ENCODE data around the gene RTKN2. TPM values are rescaled to one million over a fixed set of nuclear protein-coding genes. Genes with fewer than 3 reads are reported as not detected.

The RTKN2 gene
- total RNA-seq, 1 donor from 2014 or later, result 0.09 TPM

DNA sequence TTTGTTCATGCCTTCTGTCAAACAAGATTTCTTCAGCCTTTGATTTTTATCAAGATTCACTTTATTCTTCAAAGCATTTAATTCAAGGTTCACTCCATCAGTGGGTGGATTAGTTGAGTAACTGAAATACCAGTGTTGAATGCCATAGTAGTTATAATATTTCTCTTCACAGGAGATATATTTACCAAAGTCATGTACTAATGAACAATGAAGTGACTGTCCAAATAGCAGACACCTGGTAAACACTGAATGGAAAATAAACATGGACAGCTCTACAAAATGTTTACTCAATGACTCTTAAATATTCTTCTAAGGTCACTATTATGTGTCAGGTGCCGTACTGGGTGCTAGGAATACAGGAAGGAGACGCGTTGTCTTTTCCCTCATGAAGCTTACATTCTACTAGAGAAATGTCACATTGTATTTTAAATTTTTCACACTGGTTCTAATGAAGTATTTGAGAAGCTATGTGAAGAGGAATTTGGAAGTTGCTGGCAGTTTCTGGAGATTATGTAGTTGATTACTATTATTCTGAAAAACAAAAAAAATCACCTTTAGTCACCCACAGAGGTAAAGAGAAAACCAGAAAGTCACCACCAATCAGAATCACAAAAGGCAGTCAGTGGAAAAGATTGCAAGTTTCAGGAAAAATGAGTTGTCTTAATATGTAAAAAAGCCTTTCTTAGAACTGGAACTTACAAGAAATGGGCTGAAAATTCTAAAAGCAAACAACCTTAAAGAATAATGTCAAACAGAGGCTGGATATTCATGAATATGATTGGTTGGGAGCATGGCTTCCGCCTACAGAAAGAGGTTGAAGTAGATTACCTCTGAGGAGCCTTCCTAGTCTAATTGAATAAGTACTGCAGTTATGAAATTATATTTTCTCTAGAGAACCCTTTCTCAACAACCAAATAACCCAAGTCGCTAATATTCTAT is 84.5 kb downstream of the RTKN2 start:
- no peak overlapping the region for H3K4me3 Mint-ChIP-seq
- no peaks in the 10 kb centered on the region for H3K9me3 Mint-ChIP-seq
- H3K36me3 Mint-ChIP-seq (ENCODE audit: low read depth), result no peaks in the 10 kb centered on the region
- intact Hi-C loops (cut with micrococcal nuclease), result no loop called here
- TF ChIP-seq, protein P1, sequence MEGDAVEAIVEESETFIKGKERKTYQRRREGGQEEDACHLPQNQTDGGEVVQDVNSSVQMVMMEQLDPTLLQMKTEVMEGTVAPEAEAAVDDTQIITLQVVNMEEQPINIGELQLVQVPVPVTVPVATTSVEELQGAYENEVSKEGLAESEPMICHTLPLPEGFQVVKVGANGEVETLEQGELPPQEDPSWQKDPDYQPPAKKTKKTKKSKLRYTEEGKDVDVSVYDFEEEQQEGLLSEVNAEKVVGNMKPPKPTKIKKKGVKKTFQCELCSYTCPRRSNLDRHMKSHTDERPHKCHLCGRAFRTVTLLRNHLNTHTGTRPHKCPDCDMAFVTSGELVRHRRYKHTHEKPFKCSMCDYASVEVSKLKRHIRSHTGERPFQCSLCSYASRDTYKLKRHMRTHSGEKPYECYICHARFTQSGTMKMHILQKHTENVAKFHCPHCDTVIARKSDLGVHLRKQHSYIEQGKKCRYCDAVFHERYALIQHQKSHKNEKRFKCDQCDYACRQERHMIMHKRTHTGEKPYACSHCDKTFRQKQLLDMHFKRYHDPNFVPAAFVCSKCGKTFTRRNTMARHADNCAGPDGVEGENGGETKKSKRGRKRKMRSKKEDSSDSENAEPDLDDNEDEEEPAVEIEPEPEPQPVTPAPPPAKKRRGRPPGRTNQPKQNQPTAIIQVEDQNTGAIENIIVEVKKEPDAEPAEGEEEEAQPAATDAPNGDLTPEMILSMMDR (IDR thresholded peaks at IDR 0.05), result no peak
- no peak for ATAC-seq (ENCODE audit: low read depth)
- no peak for DNase-seq
- CTCF ChIA-PET, result no interaction called here
- H3K27me3 Mint-ChIP-seq, result no peaks in the 10 kb centered on the region
- peak overlapping the region; percentile 31 for H3K27ac Mint-ChIP-seq
- POLR2A ChIA-PET, result no interaction called here
- H3K4me1 Mint-ChIP-seq, result peaks cover 26% of the 10 kb centered on the region

DNA sequence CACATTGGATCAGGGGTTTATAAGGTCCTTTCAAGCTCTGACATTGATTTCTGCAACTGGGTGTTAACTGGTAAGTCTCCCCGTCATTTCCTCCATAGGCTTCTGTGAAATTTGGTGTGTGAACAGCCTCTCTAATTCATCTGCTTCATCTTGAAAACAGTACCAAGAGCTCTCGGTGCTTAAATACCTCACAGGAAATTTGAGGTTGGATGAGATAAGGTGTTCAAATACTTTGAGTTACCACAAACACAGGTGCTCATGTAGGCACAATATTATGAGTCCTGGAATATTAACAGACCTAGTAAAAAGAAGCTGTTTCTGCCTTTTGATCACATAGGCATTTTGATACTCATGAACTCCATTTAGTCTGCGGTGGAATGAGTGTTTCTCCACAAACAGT is 85.2 kb downstream of the RTKN2 start:
- POLR2A ChIA-PET, result no interaction called here
- TF ChIP-seq, protein P1 (IDR thresholded peaks at IDR 0.05), result no peak
- Mint-ChIP-seq H3K4me1 (peaks cover 26% of the 10 kb centered on the region), H3K27ac (no peak overlapping the region), H3K9me3 (no peaks in the 10 kb centered on the region), H3K36me3 (ENCODE audit: low read depth) (no peaks in the 10 kb centered on the region), H3K27me3 (no peaks in the 10 kb centered on the region), H3K4me3 (no peak overlapping the region)
- intact Hi-C loops (cut with micrococcal nuclease), result no loop called here
- CTCF ChIA-PET, result no interaction called here
- no peak for DNase-seq
- ATAC-seq (ENCODE audit: low read depth), result no peak

DNA sequence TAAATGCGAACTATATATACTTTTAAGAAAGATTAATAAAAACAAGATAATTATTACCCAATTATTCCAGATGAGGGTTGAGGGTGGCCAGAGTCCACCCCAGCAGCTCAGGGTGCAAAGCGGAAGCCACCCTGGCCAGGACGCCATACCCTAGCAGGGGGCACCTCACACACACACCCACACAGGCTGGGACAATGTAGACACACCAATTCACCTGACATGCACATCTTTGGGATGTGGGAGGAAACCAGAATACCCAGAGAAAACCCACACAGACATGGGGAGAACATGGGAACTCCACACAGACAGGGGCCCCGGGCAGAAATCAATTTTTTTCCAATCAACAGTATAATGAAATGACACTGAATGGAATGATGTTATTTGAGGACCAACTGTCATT is 86.0 kb downstream of the RTKN2 start:
- CTCF ChIA-PET, result no interaction called here
- Mint-ChIP-seq H3K27me3 (no peaks in the 10 kb centered on the region), H3K36me3 (ENCODE audit: low read depth) (no peaks in the 10 kb centered on the region), H3K4me1 (peaks cover 28% of the 10 kb centered on the region), H3K27ac (no peak overlapping the region), H3K9me3 (peaks cover 2% of the 10 kb centered on the region), H3K4me3 (no peak overlapping the region)
- DNase-seq (no peak), ATAC-seq (ENCODE audit: low read depth) (no peak)
- POLR2A ChIA-PET, result no interaction called here
- intact Hi-C loops (cut with micrococcal nuclease), result no loop called here
- TF ChIP-seq, protein P1 (IDR thresholded peaks at IDR 0.05), result no peak

DNA sequence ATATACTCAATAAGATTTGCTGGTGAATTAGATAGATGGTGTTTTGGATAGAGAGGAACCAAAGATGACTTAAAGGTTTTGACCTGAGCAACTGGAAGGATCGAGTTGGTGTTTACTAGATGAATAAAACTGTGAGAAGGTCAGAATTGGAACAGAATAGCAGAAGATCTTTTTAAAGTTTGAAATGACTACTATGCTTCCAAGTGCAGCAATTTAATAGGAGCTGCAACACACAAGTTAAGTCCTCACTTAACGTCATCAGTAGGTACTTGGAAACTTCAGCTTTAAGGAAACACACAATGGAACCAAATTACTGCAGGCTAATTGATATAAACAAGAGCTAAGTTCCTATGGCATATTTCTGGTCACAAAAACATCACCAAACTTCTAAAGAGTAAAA is 86.5 kb downstream of the RTKN2 start:
- ChIA-PET POLR2A (no interaction called here), CTCF (no interaction called here)
- Mint-ChIP-seq H3K9me3 (peaks cover 4% of the 10 kb centered on the region), H3K27ac (no peak overlapping the region), H3K4me3 (no peak overlapping the region), H3K4me1 (peaks cover 28% of the 10 kb centered on the region), H3K27me3 (no peaks in the 10 kb centered on the region), H3K36me3 (ENCODE audit: low read depth) (no peaks in the 10 kb centered on the region)
- intact Hi-C loops (cut with micrococcal nuclease), result no loop called here
- DNase-seq (no peak), ATAC-seq (ENCODE audit: low read depth) (no peak)
- TF ChIP-seq, protein P1 (IDR thresholded peaks at IDR 0.05), result no peak

DNA sequence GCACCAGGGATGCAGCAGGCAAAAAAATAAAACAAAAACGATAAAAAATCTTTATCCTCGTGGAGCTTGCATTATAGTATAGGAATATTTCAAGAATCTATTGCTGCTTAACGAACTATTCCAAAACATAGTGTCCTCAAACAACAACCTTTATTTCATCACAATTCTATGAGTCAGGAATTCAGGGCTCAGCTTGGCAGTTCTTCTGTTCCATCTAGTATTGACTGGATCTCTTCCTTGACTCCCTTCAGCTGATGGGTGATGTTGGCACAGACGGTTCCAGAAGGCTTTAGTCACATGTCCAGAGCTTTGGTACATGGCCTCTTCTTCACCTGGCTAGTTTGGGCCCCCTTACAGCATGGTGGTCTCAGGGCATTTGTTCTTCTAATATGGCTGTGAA is 88.0 kb downstream of the RTKN2 start:
- peaks cover 7% of the 10 kb centered on the region for H3K9me3 Mint-ChIP-seq
- no peaks in the 10 kb centered on the region for H3K27me3 Mint-ChIP-seq
- H3K27ac Mint-ChIP-seq, result no peak overlapping the region
- intact Hi-C loops (cut with micrococcal nuclease), result no loop called here
- POLR2A ChIA-PET, result no interaction called here
- no peak overlapping the region for H3K4me3 Mint-ChIP-seq
- CTCF ChIA-PET, result no interaction called here
- TF ChIP-seq, protein P1 (IDR thresholded peaks at IDR 0.05), result no peak
- H3K36me3 Mint-ChIP-seq (ENCODE audit: low read depth), result no peaks in the 10 kb centered on the region
- ATAC-seq (ENCODE audit: low read depth), result no peak
- H3K4me1 Mint-ChIP-seq, result peaks cover 22% of the 10 kb centered on the region
- no peak for DNase-seq
